CD4-positive, alpha-beta T cell (primary cell): ENCODE measurements around the gene PLXNC1. TPM values are rescaled to one million over a fixed set of nuclear protein-coding genes. Genes with fewer than 3 reads are reported as not detected.

Source experiments
- ATAC-seq: fragments of 200-7000 bp; cut with Tn5 transposase; one replicate; pipeline ENCODE4 v1.10.0; 2022; ENCODE audit warnings: mild to moderate bottlenecking; ENCODE audit not compliant: poor library complexity
- CTCF ChIA-PET: fragments of 350-600 bp; sonication (Branson Sonifier 250); formaldehyde crosslinking; loops from one replicate; lab custom pipeline; 2021; ENCODE audit warnings: antibody characterized with exemption, inconsistent platforms; lab: Charles Lee
- POLR2A ChIA-PET: fragments of 350-600 bp; sonication (Branson Sonifier 250); formaldehyde crosslinking; loops from one replicate; lab custom pipeline; 2021; ENCODE audit warnings: antibody characterized with exemption, inconsistent platforms; lab: Charles Lee
- DNase-seq, 14 experiments: peaks; one replicate each; pipeline ENCODE4 v3.0.0-alpha.2; 2013 to 2020; ENCODE audit warnings: mixed read lengths in 2 of 14
- H3K27ac ChIP-seq, 2 donors: one replicate each; pipeline versions ENCODE4 v1.5.1 to v1.7.0; 2013; ENCODE audit warnings: low read length in 2 of 2, low read depth in 1 of 2, mild to moderate bottlenecking in 1 of 2
- H3K27me3 ChIP-seq, 2 experiments: 1 replicate in 1 of 2; 2 replicates in 1 of 2; pipeline versions ENCODE4 v1.6.1 to v1.7.0; 2013; ENCODE audit warnings: low read length in 2 of 2, control low read depth in 1 of 2, mild to moderate bottlenecking in 1 of 2, moderate library complexity in 1 of 2; ENCODE audit not compliant: insufficient read depth in 2 of 2, control insufficient read depth in 1 of 2
- H3K36me3 ChIP-seq: one replicate; pipeline ENCODE4 v1.6.1; 2013; ENCODE audit warnings: low read length, control low read depth; ENCODE audit not compliant: insufficient read depth
- H3K4me1 ChIP-seq: one replicate; pipeline ENCODE4 v1.6.1; 2013; ENCODE audit warnings: low read length, control low read depth; ENCODE audit not compliant: insufficient read depth
- H3K4me3 ChIP-seq: one replicate; pipeline ENCODE4 v1.5.1; 2013; ENCODE audit warnings: mild to moderate bottlenecking, low read length, moderate library complexity
- H3K9me3 ChIP-seq, 2 experiments: 1 replicate in 1 of 2; 2 replicates in 1 of 2; pipeline versions ENCODE4 v1.6.1 to v1.7.0; 2013; ENCODE audit warnings: low read length in 2 of 2, mild to moderate bottlenecking in 2 of 2, control low read depth in 1 of 2, moderate library complexity in 1 of 2; ENCODE audit not compliant: control insufficient read depth in 1 of 2, insufficient read depth in 1 of 2
- H3K27ac Mint-ChIP-seq: one replicate; pipeline ENCODE4 v1.8.0; 2020; ENCODE audit warnings: mixed read lengths
- H3K27me3 Mint-ChIP-seq: one replicate; pipeline ENCODE4 v1.8.0; 2021; ENCODE audit warnings: mixed read lengths
- H3K36me3 Mint-ChIP-seq: one replicate; pipeline ENCODE4 v1.8.0; 2021; ENCODE audit warnings: low read depth, mixed read lengths
- H3K4me1 Mint-ChIP-seq: one replicate; pipeline ENCODE4 v1.8.0; 2021; ENCODE audit warnings: low read depth, mixed read lengths
- H3K4me3 Mint-ChIP-seq: one replicate; pipeline ENCODE4 v1.8.0; 2020; ENCODE audit warnings: mild to moderate bottlenecking, mixed read lengths
- H3K9me3 Mint-ChIP-seq: one replicate; pipeline ENCODE4 v1.8.0; 2020; ENCODE audit warnings: mixed read lengths
- CTCF ChIP-seq: fragments of 200-600 bp; IDR thresholded peaks from one replicate; pipeline ENCODE4 v1.8.0; 2022; ENCODE audit warnings: antibody characterized with exemption, mild to moderate bottlenecking
- intact Hi-C, 2 experiments: fragments of 100-400 bp; cut with DNase I in 1 of 2; cut with micrococcal nuclease in 1 of 2; formaldehyde crosslinking; loops; one replicate each; pipeline versions ENCODE4 v1.15.1 to v1.9.0; 2023 to 2025; cut with DNase I, micrococcal nuclease
- total RNA-seq, 174 experiments: library from RNA in 2 of 174; stranded (reverse) in 2 of 174; gene quantifications; one replicate each; pipeline ENCODE4 v1.2.3 and lab custom pipeline; 2021 to 2026

PLXNC1 gene
- total RNA-seq, 2 experiments from 2014 or later = 5.2 to 5.3 TPM

DNA sequence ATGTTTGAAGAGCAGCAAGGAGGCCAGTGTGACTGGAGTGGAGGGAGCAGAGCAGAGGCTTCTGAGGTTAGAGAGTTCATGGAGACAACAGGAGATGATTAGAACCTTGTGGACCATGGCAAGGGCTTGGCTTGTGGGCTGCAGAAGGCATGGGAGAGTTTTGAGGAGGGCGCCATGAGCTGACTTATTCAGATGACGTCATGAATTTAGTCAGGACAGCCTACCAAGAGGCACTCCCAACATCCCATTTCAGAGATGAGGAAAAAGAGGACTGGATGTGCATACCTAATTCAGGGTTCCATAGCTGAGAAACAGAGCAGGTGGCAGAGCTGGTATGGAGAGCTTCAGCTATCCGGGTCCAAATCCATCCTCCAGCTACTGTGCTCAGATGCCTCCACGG lies 101.8 kb downstream of the PLXNC1 start:
- DNase-seq = no peak
- Mint-ChIP-seq H3K4me3 (no peak overlapping the region), H3K27me3 (no peaks in the 10 kb centered on the region), H3K4me1 (peaks cover 1% of the 10 kb centered on the region), H3K9me3 (no peaks in the 10 kb centered on the region), H3K27ac (no peak overlapping the region), H3K36me3 (peaks cover 29% of the 10 kb centered on the region)
- Histone ChIP-seq H3K27ac (no peak overlapping the region), H3K4me1 (peaks cover 10% of the 10 kb centered on the region), H3K36me3 (peaks cover 35% of the 10 kb centered on the region), H3K4me3 (no peak overlapping the region), H3K9me3 (no peaks in the 10 kb centered on the region), H3K27me3 (no peaks in the 10 kb centered on the region)
- TF ChIP-seq CTCF = no peak
- CTCF ChIA-PET = no interaction called here
- intact Hi-C loops = no loop called here
- POLR2A ChIA-PET = no interaction called here
- ATAC-seq = no peak

GRCh38 chr12:94254270-94254669 lies 105.9 kb downstream of the PLXNC1 start:
- Histone ChIP-seq H3K27ac (no peak overlapping the region), H3K36me3 (peaks cover 28% of the 10 kb centered on the region), H3K27me3 (no peaks in the 10 kb centered on the region), H3K4me1 (no peaks in the 10 kb centered on the region), H3K4me3 (no peak overlapping the region), H3K9me3 (no peaks in the 10 kb centered on the region)
- ChIA-PET CTCF (no interaction called here), POLR2A (no interaction called here)
- Mint-ChIP-seq H3K27ac (no peak overlapping the region), H3K4me1 (no peaks in the 10 kb centered on the region), H3K27me3 (no peaks in the 10 kb centered on the region), H3K36me3 (peaks cover 20% of the 10 kb centered on the region), H3K4me3 (no peak overlapping the region), H3K9me3 (no peaks in the 10 kb centered on the region)
- no peak for TF ChIP-seq CTCF
- DNase-seq = no peak
- ATAC-seq = no peak
- intact Hi-C loops = no loop called here

DNA sequence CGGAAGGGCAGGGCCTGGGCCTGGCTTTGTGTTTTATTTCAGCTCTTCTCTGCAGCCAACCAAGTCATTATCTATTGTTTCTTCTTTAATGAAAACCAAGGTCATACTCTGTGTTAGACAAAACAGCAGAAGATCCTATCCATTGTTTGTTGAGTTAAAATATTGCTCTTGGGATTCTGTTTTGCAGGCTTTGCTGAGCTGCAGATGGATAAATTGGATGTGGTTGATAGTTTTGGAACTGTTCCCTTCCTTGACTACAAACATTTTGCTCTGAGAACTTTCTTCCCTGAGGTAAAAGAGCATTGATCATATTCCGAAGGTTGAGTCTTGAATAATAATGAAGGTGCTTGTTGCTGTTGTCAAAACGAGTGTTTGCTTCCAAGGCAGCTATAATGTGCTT lies 106.6 kb downstream of the PLXNC1 start:
- peaks cover 16% of the 10 kb centered on the region for H3K36me3 Mint-ChIP-seq
- CTCF ChIA-PET = interaction anchor here (1.5 kb wide), 1 partner anchor 41 kb away, joined by 3 read pairs; no protein-coding TSS in a partner anchor
- DNase-seq (no peak), ATAC-seq (no peak)
- Histone ChIP-seq H3K36me3 (peaks cover 30% of the 10 kb centered on the region), H3K9me3 (no peaks in the 10 kb centered on the region), H3K4me3 (no peak overlapping the region), H3K4me1 (no peaks in the 10 kb centered on the region), H3K27ac (no peak overlapping the region), H3K27me3 (no peaks in the 10 kb centered on the region)
- no peaks in the 10 kb centered on the region for H3K27me3 Mint-ChIP-seq
- no peaks in the 10 kb centered on the region for H3K4me1 Mint-ChIP-seq
- H3K4me3 Mint-ChIP-seq = no peak overlapping the region
- no peak overlapping the region for H3K27ac Mint-ChIP-seq
- intact Hi-C loops = loop anchor here in 1 of 2 experiments (1.0 kb wide), 1 partner anchor 44 kb away; no protein-coding TSS in a partner anchor
- TF ChIP-seq CTCF = no peak
- H3K9me3 Mint-ChIP-seq = no peaks in the 10 kb centered on the region
- POLR2A ChIA-PET = no interaction called here
